H9 (cell line): ENCODE results near the gene RASSF5. TPM values are rescaled to one million over a fixed set of nuclear protein-coding genes. Genes with fewer than 3 reads are reported as not detected.

ENCODE experiments used
- DNase-seq: peaks from one replicate; pipeline ENCODE4 v3.0.0-alpha.2; 2017
- H2AFZ ChIP-seq: one replicate; pipeline ENCODE4 v1.6.1; 2013; ENCODE audit warnings: mild to moderate bottlenecking, low read length, control low read depth, moderate library complexity
- H2AK5ac ChIP-seq: 2 replicates; pipeline ENCODE4 v1.6.1; 2013; ENCODE audit warnings: low read length, control low read depth, mixed read lengths; ENCODE audit not compliant: insufficient read length
- H2BK120ac ChIP-seq: one replicate; pipeline ENCODE4 v1.6.1; 2013; ENCODE audit warnings: low read depth, mild to moderate bottlenecking, low read length, control low read depth, inconsistent platforms; ENCODE audit not compliant: poor library complexity, severe bottlenecking
- H2BK12ac ChIP-seq: 2 replicates; pipeline ENCODE4 v1.6.1; 2013; ENCODE audit warnings: low read length, control low read depth, mixed read lengths, low read depth; ENCODE audit not compliant: insufficient read length
- H2BK15ac ChIP-seq: 2 replicates; pipeline ENCODE4 v1.6.1; 2013; ENCODE audit warnings: low read depth, low read length, control low read depth
- H2BK20ac ChIP-seq: one replicate; pipeline ENCODE4 v1.6.1; 2013; ENCODE audit warnings: low read depth, mild to moderate bottlenecking, low read length, control low read depth, inconsistent platforms; ENCODE audit not compliant: poor library complexity, severe bottlenecking
- H2BK5ac ChIP-seq: 2 replicates; pipeline ENCODE4 v1.6.1; 2013; ENCODE audit warnings: low read length, control low read depth, mixed read lengths; ENCODE audit not compliant: insufficient read length
- H3K14ac ChIP-seq: 2 replicates; pipeline ENCODE4 v1.6.1; 2013; ENCODE audit warnings: low read length, control low read depth; ENCODE audit not compliant: insufficient read depth
- H3K18ac ChIP-seq: 2 replicates; pipeline ENCODE4 v1.6.1; 2013; ENCODE audit warnings: low read depth, mild to moderate bottlenecking, mixed read lengths, low read length, control low read depth; ENCODE audit not compliant: insufficient read length
- H3K23ac ChIP-seq: 2 replicates; pipeline ENCODE4 v1.6.1; 2013; ENCODE audit warnings: low read length, control low read depth, mixed read lengths, low read depth; ENCODE audit not compliant: insufficient read length
- H3K23me2 ChIP-seq: 2 replicates; pipeline ENCODE4 v1.6.1; 2013; ENCODE audit warnings: low read depth, mild to moderate bottlenecking, mixed read lengths, low read length, control low read depth; ENCODE audit not compliant: insufficient read length, poor library complexity, severe bottlenecking
- H3K27ac ChIP-seq: 2 replicates; pipeline ENCODE4 v1.5.1; 2013; ENCODE audit warnings: low read length, control low read depth, mixed read lengths, low read depth; ENCODE audit not compliant: insufficient read length
- H3K27me3 ChIP-seq: 2 replicates; pipeline ENCODE4 v1.6.1; 2013; ENCODE audit warnings: low read length, control low read depth, inconsistent platforms; ENCODE audit not compliant: insufficient read depth
- H3K4ac ChIP-seq: 2 replicates; pipeline ENCODE4 v1.6.1; 2013; ENCODE audit warnings: low read depth, mild to moderate bottlenecking, control low read depth, inconsistent platforms, low read length, moderate library complexity
- H3K4me1 ChIP-seq: 2 replicates; pipeline ENCODE4 v1.6.1; 2013; ENCODE audit warnings: low read length, control low read depth, inconsistent platforms; ENCODE audit not compliant: insufficient read depth
- H3K4me2 ChIP-seq: 2 replicates; pipeline ENCODE4 v1.6.1; 2013; ENCODE audit warnings: low read length, control low read depth, mixed read lengths; ENCODE audit not compliant: insufficient read length, insufficient read depth
- H3K56ac ChIP-seq: 2 replicates; pipeline ENCODE4 v1.6.1; 2013; ENCODE audit warnings: low read depth, mild to moderate bottlenecking, mixed read lengths, low read length, control low read depth; ENCODE audit not compliant: insufficient read length
- H3K79me1 ChIP-seq: 2 replicates; pipeline ENCODE4 v1.6.1; 2013; ENCODE audit warnings: low read depth, mild to moderate bottlenecking, moderate library complexity, low read length, control low read depth, inconsistent platforms; ENCODE audit not compliant: insufficient read depth, poor library complexity, severe bottlenecking
- H3K79me2 ChIP-seq: 2 replicates; pipeline ENCODE4 v1.6.1; 2013; ENCODE audit warnings: low read length, control low read depth, inconsistent platforms; ENCODE audit not compliant: insufficient read depth
- H3K9ac ChIP-seq: 2 replicates; pipeline ENCODE4 v1.6.1; 2013; ENCODE audit warnings: low read length, control low read depth, mixed read lengths; ENCODE audit not compliant: insufficient read length; ENCODE audit errors: extremely low read depth
- H3K9me3 ChIP-seq: one replicate; pipeline ENCODE4 v1.6.1; 2013; ENCODE audit warnings: low read depth, low read length, inconsistent platforms; ENCODE audit not compliant: control insufficient read depth
- H3T11ph ChIP-seq: one replicate; pipeline ENCODE4 v1.6.1; 2013; ENCODE audit warnings: mild to moderate bottlenecking, low read length, control low read depth, inconsistent platforms
- H4K20me1 ChIP-seq: one replicate; pipeline ENCODE4 v1.6.1; 2013; ENCODE audit not compliant: control insufficient read depth, insufficient read length, insufficient read depth
- H4K5ac ChIP-seq: 2 replicates; pipeline ENCODE4 v1.6.1; 2013; ENCODE audit warnings: low read depth, mild to moderate bottlenecking, mixed read lengths, low read length, control low read depth; ENCODE audit not compliant: insufficient read length
- H4K8ac ChIP-seq: replicated peaks from 2 replicates; pipeline ENCODE4 v1.6.1; 2013; ENCODE audit warnings: low read length, control low read depth, mixed read lengths, low read depth; ENCODE audit not compliant: insufficient read length
- H4K91ac ChIP-seq: 2 replicates; pipeline ENCODE4 v1.6.1; 2013; ENCODE audit warnings: low read depth, mild to moderate bottlenecking, moderate library complexity, mixed read lengths, low read length, control low read depth; ENCODE audit not compliant: insufficient read length
- H3K27ac Mint-ChIP-seq, 3 experiments: 2 replicates in 2 of 3; 3 replicates in 1 of 3; pipeline ENCODE4 v1.8.0; 2020 to 2021; ENCODE audit warnings: mixed read lengths in 3 of 3, mild to moderate bottlenecking in 1 of 3, moderate library complexity in 1 of 3
- H3K27me3 Mint-ChIP-seq: 2 replicates; pipeline ENCODE4 v1.8.0; 2021; ENCODE audit warnings: low read depth, mild to moderate bottlenecking, moderate library complexity, mixed read lengths
- H3K36me3 Mint-ChIP-seq, 3 experiments: 2 replicates in 2 of 3; 3 replicates in 1 of 3; pipeline ENCODE4 v1.8.0; 2020 to 2021; ENCODE audit warnings: low read depth in 3 of 3, mixed read lengths in 3 of 3; ENCODE audit not compliant: insufficient read depth in 1 of 3
- H3K4me1 Mint-ChIP-seq, 2 experiments: 2 replicates each; pipeline ENCODE4 v1.8.0; 2020; ENCODE audit warnings: mixed read lengths in 2 of 2
- H3K4me3 Mint-ChIP-seq, 2 experiments: 2 replicates in 1 of 2; 3 replicates in 1 of 2; pipeline ENCODE4 v1.8.0; 2020 to 2021; ENCODE audit warnings: mild to moderate bottlenecking in 2 of 2, mixed read lengths in 2 of 2, moderate library complexity in 1 of 2
- H3K9me3 Mint-ChIP-seq, 2 experiments: 2 replicates in 1 of 2; 3 replicates in 1 of 2; pipeline ENCODE4 v1.8.0; 2020; ENCODE audit warnings: mild to moderate bottlenecking in 2 of 2, mixed read lengths in 2 of 2, moderate library complexity in 1 of 2
- WGBS: extraction: QIAGEN DNeasy Blood & Tissue Kit; methylation state at CpG from one replicate; pipeline ENCODE4 v1.1.7; 2013; ENCODE audit warnings: missing lambda C conversion rate, low lambda C conversion rate, mixed read lengths; ENCODE audit not compliant: insufficient read length; ENCODE audit errors: extremely low coverage; 5-methylcytosine and 5-hydroxymethylcytosine counted together
- total RNA-seq: library from RNA; stranded (reverse); gene quantifications from 2 replicates; pipeline ENCODE4 v1.2.1, GENCODE V29; 2021
- TF ChIP-seq, protein P1 (sequence below): fragments of 200-600 bp; sonication (generic); conservative IDR thresholded peaks from 3 replicates; pipeline ENCODE4 v1.8.0; 2021; ENCODE audit warnings: antibody characterized with exemption, mild to moderate bottlenecking

Gene RASSF5
- total RNA-seq, 1 experiment from 2014 or later: 0.50 TPM

DNA sequence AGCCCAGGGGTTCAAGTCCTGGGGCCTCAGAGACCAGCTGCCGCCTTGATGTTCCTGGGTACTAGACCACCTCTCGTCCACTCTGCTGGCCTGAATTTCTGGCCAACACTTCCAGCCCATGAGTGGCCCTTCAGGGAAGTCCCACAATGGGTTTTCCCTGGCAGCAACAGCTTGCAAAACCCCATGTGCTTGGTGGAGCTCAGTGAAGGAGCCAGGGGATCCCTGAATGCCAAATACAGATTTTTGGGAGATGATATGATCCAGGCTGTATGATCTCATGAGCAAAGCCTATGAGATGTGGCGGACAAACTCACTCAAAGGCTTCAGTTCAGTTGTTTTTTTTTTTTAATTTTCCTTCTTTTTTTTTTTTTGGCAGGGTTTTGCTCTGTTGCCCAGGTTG is 9.6 kb upstream of the RASSF5 start:
- peak overlapping the region in 1 of 3 experiments; percentile 44; a peak in 1 of 7 replicates for H3K27ac Mint-ChIP-seq
- no peak overlapping the region for H3K56ac ChIP-seq
- H3T11ph ChIP-seq: no peak overlapping the region
- H3K23ac ChIP-seq: no peak overlapping the region
- no peak overlapping the region for H2BK5ac ChIP-seq
- H2BK120ac ChIP-seq: no peak overlapping the region
- no peak overlapping the region for H4K5ac ChIP-seq
- DNase-seq: no peak
- TF ChIP-seq, protein P1, sequence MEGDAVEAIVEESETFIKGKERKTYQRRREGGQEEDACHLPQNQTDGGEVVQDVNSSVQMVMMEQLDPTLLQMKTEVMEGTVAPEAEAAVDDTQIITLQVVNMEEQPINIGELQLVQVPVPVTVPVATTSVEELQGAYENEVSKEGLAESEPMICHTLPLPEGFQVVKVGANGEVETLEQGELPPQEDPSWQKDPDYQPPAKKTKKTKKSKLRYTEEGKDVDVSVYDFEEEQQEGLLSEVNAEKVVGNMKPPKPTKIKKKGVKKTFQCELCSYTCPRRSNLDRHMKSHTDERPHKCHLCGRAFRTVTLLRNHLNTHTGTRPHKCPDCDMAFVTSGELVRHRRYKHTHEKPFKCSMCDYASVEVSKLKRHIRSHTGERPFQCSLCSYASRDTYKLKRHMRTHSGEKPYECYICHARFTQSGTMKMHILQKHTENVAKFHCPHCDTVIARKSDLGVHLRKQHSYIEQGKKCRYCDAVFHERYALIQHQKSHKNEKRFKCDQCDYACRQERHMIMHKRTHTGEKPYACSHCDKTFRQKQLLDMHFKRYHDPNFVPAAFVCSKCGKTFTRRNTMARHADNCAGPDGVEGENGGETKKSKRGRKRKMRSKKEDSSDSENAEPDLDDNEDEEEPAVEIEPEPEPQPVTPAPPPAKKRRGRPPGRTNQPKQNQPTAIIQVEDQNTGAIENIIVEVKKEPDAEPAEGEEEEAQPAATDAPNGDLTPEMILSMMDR: no peak
- no peak overlapping the region for H2AFZ ChIP-seq
- H3K4me2 ChIP-seq: no peak overlapping the region
- H2BK20ac ChIP-seq: no peak overlapping the region
- no peak overlapping the region for H3K4me3 Mint-ChIP-seq
- peaks cover 16% of the 10 kb centered on the region for H3K27me3 Mint-ChIP-seq
- no peak overlapping the region for H3K9ac ChIP-seq
- H3K27me3 ChIP-seq: no peaks in the 10 kb centered on the region; the same call in 1 of the 2 replicates
- H3K18ac ChIP-seq: no peak overlapping the region
- no peaks in the 10 kb centered on the region for H3K79me1 ChIP-seq
- no peak overlapping the region for H3K27ac ChIP-seq
- no peaks in the 10 kb centered on the region for H3K9me3 ChIP-seq
- H3K4me1 ChIP-seq: peaks cover 3% of the 10 kb centered on the region; the same call in 1 of the 2 replicates
- no peaks in the 10 kb centered on the region for H3K23me2 ChIP-seq
- no CpG with 5 or more reads among the region's 3 CpGs for WGBS
- H3K4me1 Mint-ChIP-seq: peaks cover 9 to 18% of the 10 kb centered on the region in 2 experiments
- no peaks in the 10 kb centered on the region for H4K20me1 ChIP-seq
- H3K4ac ChIP-seq: no peak overlapping the region
- H4K91ac ChIP-seq: no peak overlapping the region
- H3K14ac ChIP-seq: no peak overlapping the region
- no peak overlapping the region for H2BK15ac ChIP-seq
- no peak overlapping the region for H2BK12ac ChIP-seq
- no peaks in the 10 kb centered on the region; a peak in 1 of 7 replicates for H3K36me3 Mint-ChIP-seq
- no peaks in the 10 kb centered on the region for H3K9me3 Mint-ChIP-seq
- no peak overlapping the region for H4K8ac ChIP-seq
- H2AK5ac ChIP-seq: no peak overlapping the region
- no peaks in the 10 kb centered on the region for H3K79me2 ChIP-seq
